Activated CD4-positive, alpha-beta T cell treated with anti-CD3 and anti-CD28 coated beads, Interleukin-2, Interleukin-6, amounts not matched to agents 100 ng/mL and 50 ng/mL, durations not matched to agents 16 hours and 8 hours (primary cell): Measurements from ENCODE around the gene CCDC182.

ENCODE experiments used
- DNase-seq: peaks from one replicate; pipeline ENCODE4 v3.0.0-alpha.2; 2020

CCDC182 gene

GRCh38 chr17:57755480-57756070, 10.5 kb upstream of the CCDC182 start:
- DNase-seq = no peak

- DNase-seq = no peak
Observed at GRCh38 chr17:57752031-57752905, 7.2 kb upstream of the CCDC182 start.

- no peak for DNase-seq
Observed at GRCh38 chr17:57751348-57751971, 6.4 kb upstream of the CCDC182 start.

GRCh38 chr17:57750895-57751294, 5.8 kb upstream of the CCDC182 start:
- DNase-seq = no peak

- no peak for DNase-seq
Observed at GRCh38 chr17:57750109-57750871, 5.2 kb upstream of the CCDC182 start.

- no peak for DNase-seq
Observed at GRCh38 chr17:57749701-57750100, 4.6 kb upstream of the CCDC182 start.

GRCh38 chr17:57747221-57748017, 2.3 kb upstream of the CCDC182 start:
- DNase-seq = peak; percentile 61

GRCh38 chr17:57746221-57746620, 1.1 kb upstream of the CCDC182 start:
- no peak for DNase-seq

GRCh38 chr17:57744195-57745170, 616 bp downstream of the CCDC182 start:
- DNase-seq = no peak

GRCh38 chr17:57740235-57740528, 4.9 kb downstream of the CCDC182 start:
- no peak for DNase-seq

GRCh38 chr17:57739402-57740234, 5.5 kb downstream of the CCDC182 start:
- DNase-seq = peak; percentile 25

GRCh38 chr17:57737450-57737849, 7.6 kb downstream of the CCDC182 start:
- no peak for DNase-seq

GRCh38 chr17:57735707-57736106, 9.4 kb downstream of the CCDC182 start:
- DNase-seq = peak; percentile 3

- DNase-seq = no peak
Observed at GRCh38 chr17:57735230-57735629, 9.9 kb downstream of the CCDC182 start.

- DNase-seq = no peak
Observed at GRCh38 chr17:57733085-57733484, 12.0 kb downstream of the CCDC182 start.

GRCh38 chr17:57732062-57732461, 13.0 kb downstream of the CCDC182 start:
- no peak for DNase-seq

- no peak for DNase-seq
Observed at GRCh38 chr17:57730026-57730701, 14.9 kb downstream of the CCDC182 start.

GRCh38 chr17:57727630-57728175, 17.4 kb downstream of the CCDC182 start:
- no peak for DNase-seq

GRCh38 chr17:57726838-57727237, 18.3 kb downstream of the CCDC182 start:
- no peak for DNase-seq
